A549 (cell line): Measurements from ENCODE around the gene TEX2. TPM values are rescaled to one million over a fixed set of nuclear protein-coding genes. Genes with fewer than 3 reads are reported as not detected.

Experiments used
- ATAC-seq, 2 experiments: fragments of 200-7000 bp in 1 of 2; fragments of >200 bp in 1 of 2; cut with Nextera tagmentation in 1 of 2; cut with Tn5 transposase in 1 of 2; 3 replicates each; pipeline versions ENCODE4 v1.8.0 to v1.9.1; 2018 to 2020; ENCODE audit warnings: mild to moderate bottlenecking in 1 of 2, moderate library complexity in 1 of 2
- CTCF ChIA-PET: fragments of 300-600 bp; sonication (Branson Sonifier 250); formaldehyde crosslinking; extraction: SDS; loops from one replicate; lab custom pipeline; 2021; ENCODE audit warnings: antibody characterized with exemption, inconsistent platforms; lab: Yijun Ruan, JAX
- POLR2A ChIA-PET: fragments of 350-600 bp; formaldehyde crosslinking; extraction: SDS; loops from one replicate; lab custom pipeline; 2021; ENCODE audit warnings: antibody characterized with exemption, inconsistent platforms; lab: Yijun Ruan, JAX
- DNase-seq, 2 experiments: peaks; one replicate each; pipeline versions ENCODE4 v3.0.0 to v3.0.0-alpha.2; 2011 to 2016; ENCODE audit warnings: low read depth in 1 of 2, low spot score in 1 of 2
- FAIRE-seq: peaks from 2 replicates; lab custom pipeline; 2011; peaks lifted over from hg19 to GRCh38; lab: Jason Lieb, UNC
- H3K27ac ChIP-seq, 2 experiments: fragments of >200 bp; sonication (Bioruptor Twin); formaldehyde crosslinking; 3 replicates each; pipeline ENCODE4 v1.5.1; 2016 to 2017
- H3K4me1 ChIP-seq: fragments of >200 bp; sonication (Bioruptor Twin); formaldehyde crosslinking; 3 replicates; pipeline ENCODE4 v1.6.1; 2016
- H3K4me2 ChIP-seq: fragments of >200 bp; sonication (Bioruptor Twin); formaldehyde crosslinking; 3 replicates; pipeline ENCODE4 v1.6.1; 2016
- H3K4me3 ChIP-seq: fragments of >200 bp; sonication (Bioruptor Twin); formaldehyde crosslinking; 3 replicates; pipeline ENCODE4 v1.5.1; 2016
- H3K9me3 ChIP-seq: fragments of >200 bp; sonication (Bioruptor Twin); formaldehyde crosslinking; 3 replicates; pipeline ENCODE4 v1.6.1; 2016
- ATOH8 ChIP-seq: fragments of 250-450 bp; sonication (Bioruptor Pico); IDR thresholded peaks from 2 replicates; pipeline ENCODE4 v1.5.0; 2020; ENCODE audit warnings: low read depth, mild to moderate bottlenecking, moderate library complexity
- BHLHE40 ChIP-seq: IDR thresholded peaks from 2 replicates; pipeline ENCODE4 v1.6.1; 2012; ENCODE audit warnings: low read depth, low read length, inconsistent platforms
- CBX2 ChIP-seq: fragments of 200-600 bp; sonication (generic); IDR thresholded peaks from 2 replicates; pipeline ENCODE4 v1.6.1; 2016; ENCODE audit warnings: low read depth, mild to moderate bottlenecking, borderline replicate concordance
- CBX8 ChIP-seq: fragments of 200-600 bp; sonication (generic); IDR thresholded peaks from 2 replicates; pipeline ENCODE4 v1.6.1; 2016
- CEBPB ChIP-seq, 2 experiments: fragments of >200 bp in 1 of 2; sonication (Bioruptor Twin) in 1 of 2; formaldehyde crosslinking in 1 of 2; IDR thresholded peaks; 2 replicates each; pipeline ENCODE4 v1.6.1; 2012 to 2016
- CHD4 ChIP-seq: fragments of 200-600 bp; sonication (generic); IDR thresholded peaks from 2 replicates; pipeline ENCODE4 v1.6.1; 2016; ENCODE audit warnings: antibody characterized with exemption, mild to moderate bottlenecking, borderline replicate concordance
- EHMT2 ChIP-seq: fragments of 200-600 bp; sonication (generic); IDR thresholded peaks from 2 replicates; pipeline ENCODE4 v1.6.1; 2016; ENCODE audit warnings: antibody characterized with exemption, low read depth, mild to moderate bottlenecking, moderate library complexity
- ELK1 ChIP-seq: fragments of 150-350 bp; IDR thresholded peaks from 2 replicates; pipeline ENCODE4 v1.6.1; 2014; ENCODE audit warnings: low read depth, mild to moderate bottlenecking, low read length
- FOSL2 ChIP-seq, 2 experiments: fragments of 450-650 bp in 1 of 2; fragments of >200 bp in 1 of 2; sonication (Bioruptor Twin) in 1 of 2; formaldehyde crosslinking; IDR thresholded peaks; 2 replicates each; pipeline versions ENCODE4 v1.5.0 to v1.6.1; 2016 to 2020; ENCODE audit warnings: mild to moderate bottlenecking in 1 of 2, moderate library complexity in 1 of 2
- GATA3 ChIP-seq: IDR thresholded peaks from 2 replicates; pipeline ENCODE4 v1.6.1; 2012; ENCODE audit warnings: borderline replicate concordance
- HES2 ChIP-seq: fragments of >200 bp; sonication (Bioruptor Twin); formaldehyde crosslinking; IDR thresholded peaks from 2 replicates; pipeline ENCODE4 v1.6.1; 2016
- HEYL ChIP-seq: fragments of 250-450 bp; sonication (Bioruptor Pico); IDR thresholded peaks from 2 replicates; pipeline ENCODE4 v1.8.0; 2021; ENCODE audit warnings: mild to moderate bottlenecking, moderate library complexity
- HMGXB4 ChIP-seq: fragments of 250-450 bp; sonication (Bioruptor Pico); IDR thresholded peaks from 2 replicates; pipeline ENCODE4 v1.5.0; 2021; ENCODE audit warnings: mild to moderate bottlenecking, moderate library complexity, borderline replicate concordance
- HOXA7 ChIP-seq: fragments of 250-450 bp; sonication (Bioruptor Pico); IDR thresholded peaks from 2 replicates; pipeline ENCODE4 v1.5.0; 2020; ENCODE audit warnings: mild to moderate bottlenecking, moderate library complexity
- JUN ChIP-seq, 2 experiments: fragments of >200 bp; sonication (Bioruptor Twin); formaldehyde crosslinking; IDR thresholded peaks; 2 replicates in 1 of 2; 3 replicates in 1 of 2; pipeline ENCODE4 v1.6.1; 2016 to 2017
- JUNB ChIP-seq: fragments of >200 bp; sonication (Bioruptor Twin); formaldehyde crosslinking; IDR thresholded peaks from 2 replicates; pipeline ENCODE4 v1.6.1; 2016
- MAZ ChIP-seq: fragments of 150-350 bp; IDR thresholded peaks from 2 replicates; pipeline ENCODE4 v1.6.1; 2014; ENCODE audit warnings: antibody characterized with exemption, low read depth, low read length, borderline replicate concordance
- NPAS2 ChIP-seq: fragments of 250-450 bp; sonication (Bioruptor Pico); IDR thresholded peaks from 2 replicates; pipeline ENCODE4 v1.8.0; 2022; ENCODE audit warnings: mild to moderate bottlenecking, moderate library complexity, borderline replicate concordance
- PHF8 ChIP-seq: fragments of 200-600 bp; sonication (generic); IDR thresholded peaks from 2 replicates; pipeline ENCODE4 v1.6.1; 2016; ENCODE audit warnings: low read depth, mild to moderate bottlenecking, antibody characterized with exemption, moderate library complexity, borderline replicate concordance
- POLR2A ChIP-seq: IDR thresholded peaks from 2 replicates; pipeline ENCODE4 v1.6.1; 2012; ENCODE audit warnings: mild to moderate bottlenecking, low read length
- POLR2AphosphoS2 ChIP-seq: conservative IDR thresholded peaks from 2 replicates; pipeline ENCODE4 v1.6.1; 2012; ENCODE audit warnings: low read length, improper control_type of control experiment, inconsistent platforms
- RAD21 ChIP-seq, 2 experiments: fragments of >200 bp in 1 of 2; sonication (Bioruptor Twin) in 1 of 2; formaldehyde crosslinking in 1 of 2; IDR thresholded peaks in 1 of 2; conservative IDR thresholded peaks in 1 of 2; 2 replicates in 1 of 2; 3 replicates in 1 of 2; pipeline ENCODE4 v1.6.1; 2012 to 2018; ENCODE audit warnings: inconsistent platforms in 1 of 2
- RARB ChIP-seq: fragments of 250-450 bp; sonication (Bioruptor Pico); IDR thresholded peaks from 2 replicates; pipeline ENCODE4 v1.8.0; 2021; ENCODE audit warnings: mild to moderate bottlenecking, moderate library complexity
- RCOR1 ChIP-seq: fragments of 150-350 bp; IDR thresholded peaks from 2 replicates; pipeline ENCODE4 v1.6.1; 2014; ENCODE audit warnings: antibody characterized with exemption, low read length, low read depth
- REST ChIP-seq: fragments of 200-600 bp; sonication (generic); IDR thresholded peaks from 2 replicates; pipeline ENCODE4 v1.6.1; 2016; ENCODE audit warnings: antibody characterized with exemption, mild to moderate bottlenecking, moderate library complexity
- SREBF2 ChIP-seq: fragments of 450-650 bp; IDR thresholded peaks from 2 replicates; pipeline ENCODE4 v1.6.1; 2014; ENCODE audit warnings: mild to moderate bottlenecking, moderate library complexity
- ZC3H11A ChIP-seq: fragments of 450-650 bp; IDR thresholded peaks from 2 replicates; pipeline ENCODE4 v1.6.1; 2014; ENCODE audit warnings: antibody characterized with exemption, mild to moderate bottlenecking
- ZFP36 ChIP-seq: fragments of 450-650 bp; IDR thresholded peaks from 2 replicates; pipeline ENCODE4 v1.6.1; 2014; ENCODE audit warnings: borderline replicate concordance; ENCODE audit not compliant: partially characterized antibody
- WGBS: methylation state at CpG from one replicate; pipeline ENCODE4 v1.1.6; 2017; ENCODE audit errors: missing lambda C conversion rate; 5-methylcytosine and 5-hydroxymethylcytosine counted together
- polyA plus RNA-seq, 4 experiments: library from polyadenylated mRNA; depleted of rRNA in 3 of 4; stranded (reverse); fragments of >200 nt; fragmentation: RNase III in 1 of 4; extraction: RNeasy Plus Mini Kit Qiagen cat#74134 plus additional on column Dnase treatment in 1 of 4; gene quantifications; 2 replicates in 3 of 4; 3 replicates in 1 of 4; pipeline ENCODE4 v1.2.3, GENCODE V29; 2011 to 2017

Gene TEX2
- polyA plus RNA-seq, 2 of the 4 experiments (the other 2 are of a cell fraction) = 9.3 to 16.2 TPM

- POLR2A ChIA-PET = no interaction called here
- no peak overlapping the region for H3K27ac ChIP-seq
- H3K4me3 ChIP-seq = no peak overlapping the region
- ATAC-seq (no peak), FAIRE-seq (no peak), DNase-seq (no peak)
- TF ChIP-seq PHF8 (no peak), ZC3H11A (no peak), HES2 (no peak), POLR2AphosphoS2 (no peak), CBX2 (no peak), CHD4 (no peak)
- CTCF ChIA-PET = interaction anchor here (1.3 kb wide), 1 partner anchor 16 kb away, joined by 3 read pairs; no protein-coding TSS in a partner anchor
- no peaks in the 10 kb centered on the region for H3K4me1 ChIP-seq
- no peak overlapping the region for H3K4me2 ChIP-seq
- H3K9me3 ChIP-seq = no peaks in the 10 kb centered on the region
- 82% methylated on average over 2 of the region's 2 CpGs for WGBS
These were observed 43.5 kb downstream of the TEX2 start for GRCh38 chr17:64219571-64219970.

- H3K9me3 ChIP-seq = no peaks in the 10 kb centered on the region
- H3K27ac ChIP-seq = no peak overlapping the region
- H3K4me2 ChIP-seq = no peak overlapping the region
- WGBS = 70% methylated on average over 3 of the region's 3 CpGs
- ATAC-seq (no peak), DNase-seq (no peak)
- POLR2A ChIA-PET = no interaction called here
- TF ChIP-seq HEYL (CRISPR knock-in tag) (no peak), JUNB (no peak), MAZ (no peak), EHMT2 (no peak), CEBPB (IDR thresholded peaks at IDR 0.05) (no peak), ZFP36 (no peak), NPAS2 (CRISPR knock-in tag) (no peak), RAD21 (conservative IDR thresholded peaks at IDR 0.05 in 1 of 2, IDR thresholded peaks at IDR 0.05 in 1 of 2) (no peak), JUN (IDR thresholded peaks at IDR 0.05) (no peak), RCOR1 (no peak), BHLHE40 (no peak), HOXA7 (no peak), GATA3 (no peak), SREBF2 (no peak), CBX8 (no peak), REST (no peak)
- TF ChIP-seq, all 56 proteins: peak for 0
- H3K4me1 ChIP-seq = no peaks in the 10 kb centered on the region
- CTCF ChIA-PET = interaction anchor here (0.6 to 2.6 kb wide), 9 partner anchors 10 to 189 kb away, joined by 3 to 14 read pairs (median 3); no protein-coding TSS in a partner anchor
- FAIRE-seq = no peak
- no peak overlapping the region for H3K4me3 ChIP-seq
These were observed 45.0 kb downstream of the TEX2 start for GRCh38 chr17:64218066-64218465.

GRCh38 chr17:64217249-64217691 is 45.8 kb downstream of the TEX2 start:
- FAIRE-seq = no peak
- no peaks in the 10 kb centered on the region for H3K4me1 ChIP-seq
- no peak for DNase-seq
- no peak overlapping the region for H3K4me3 ChIP-seq
- H3K27ac ChIP-seq = no peak overlapping the region
- POLR2A ChIA-PET = interaction anchor here (1.3 kb wide), 1 partner anchor 72 kb away, joined by 4 read pairs; no protein-coding TSS in a partner anchor
- 83% methylated on average over 6 of the region's 6 CpGs for WGBS
- CTCF ChIA-PET = interaction anchor here (1.0 to 2.6 kb wide), 5 partner anchors 11 to 188 kb away, joined by 3 to 14 read pairs (median 5); no protein-coding TSS in a partner anchor
- no peak for ATAC-seq
- no peak overlapping the region for H3K4me2 ChIP-seq
- H3K9me3 ChIP-seq = no peaks in the 10 kb centered on the region
- TF ChIP-seq POLR2A (no peak), CEBPB (IDR thresholded peaks at IDR 0.05) (no peak), HMGXB4 (CRISPR knock-in tag) (no peak), ELK1 (no peak), ATOH8 (CRISPR knock-in tag) (no peak), RARB (CRISPR knock-in tag) (no peak), RCOR1 (no peak), FOSL2 (IDR thresholded peaks at IDR 0.05) (no peak), FOSL2 (CRISPR knock-in tag; IDR thresholded peaks at IDR 0.05) (no peak), NPAS2 (CRISPR knock-in tag) (no peak), CBX2 (no peak)
